Measurements from ENCODE around the gene KCNQ1OT1. TPM values are rescaled to one million over a fixed set of nuclear protein-coding genes. Genes with fewer than 3 reads are reported as not detected.

The KCNQ1OT1 gene
- polyA plus RNA-seq, 1 of the 3 experiments (the other 2 are of a cell fraction): 0.03 TPM

DNA sequence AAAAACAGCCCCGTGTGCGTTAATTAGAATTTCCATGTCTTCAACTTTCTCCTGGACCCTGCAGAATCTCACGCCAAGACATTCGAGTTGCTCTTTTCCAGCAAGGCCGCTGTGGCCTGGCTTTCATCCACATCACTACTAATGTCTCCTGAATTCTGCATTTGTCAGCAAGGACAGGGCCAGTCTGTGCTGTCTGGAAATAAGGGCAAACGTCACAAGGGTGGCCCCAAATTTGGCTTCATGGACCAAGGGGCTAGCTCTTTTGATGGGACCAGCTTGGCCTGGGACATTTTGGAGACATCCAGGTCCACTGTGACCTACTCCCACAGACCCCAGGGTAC is 33.4 kb downstream of the KCNQ1OT1 start (continued):
- TF ChIP-seq, protein P1, sequence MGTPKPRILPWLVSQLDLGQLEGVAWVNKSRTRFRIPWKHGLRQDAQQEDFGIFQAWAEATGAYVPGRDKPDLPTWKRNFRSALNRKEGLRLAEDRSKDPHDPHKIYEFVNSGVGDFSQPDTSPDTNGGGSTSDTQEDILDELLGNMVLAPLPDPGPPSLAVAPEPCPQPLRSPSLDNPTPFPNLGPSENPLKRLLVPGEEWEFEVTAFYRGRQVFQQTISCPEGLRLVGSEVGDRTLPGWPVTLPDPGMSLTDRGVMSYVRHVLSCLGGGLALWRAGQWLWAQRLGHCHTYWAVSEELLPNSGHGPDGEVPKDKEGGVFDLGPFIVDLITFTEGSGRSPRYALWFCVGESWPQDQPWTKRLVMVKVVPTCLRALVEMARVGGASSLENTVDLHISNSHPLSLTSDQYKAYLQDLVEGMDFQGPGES (IDR thresholded peaks at IDR 0.05; ENCODE audit: low read depth, low read length): no peak
- TF ChIP-seq POLR2AphosphoS5 (IDR thresholded peaks at IDR 0.05; ENCODE audit: low read depth, low read length): no peak
- TF ChIP-seq, protein P2, sequence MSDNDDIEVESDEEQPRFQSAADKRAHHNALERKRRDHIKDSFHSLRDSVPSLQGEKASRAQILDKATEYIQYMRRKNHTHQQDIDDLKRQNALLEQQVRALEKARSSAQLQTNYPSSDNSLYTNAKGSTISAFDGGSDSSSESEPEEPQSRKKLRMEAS (IDR thresholded peaks at IDR 0.05; ENCODE audit: low read depth): no peak

DNA sequence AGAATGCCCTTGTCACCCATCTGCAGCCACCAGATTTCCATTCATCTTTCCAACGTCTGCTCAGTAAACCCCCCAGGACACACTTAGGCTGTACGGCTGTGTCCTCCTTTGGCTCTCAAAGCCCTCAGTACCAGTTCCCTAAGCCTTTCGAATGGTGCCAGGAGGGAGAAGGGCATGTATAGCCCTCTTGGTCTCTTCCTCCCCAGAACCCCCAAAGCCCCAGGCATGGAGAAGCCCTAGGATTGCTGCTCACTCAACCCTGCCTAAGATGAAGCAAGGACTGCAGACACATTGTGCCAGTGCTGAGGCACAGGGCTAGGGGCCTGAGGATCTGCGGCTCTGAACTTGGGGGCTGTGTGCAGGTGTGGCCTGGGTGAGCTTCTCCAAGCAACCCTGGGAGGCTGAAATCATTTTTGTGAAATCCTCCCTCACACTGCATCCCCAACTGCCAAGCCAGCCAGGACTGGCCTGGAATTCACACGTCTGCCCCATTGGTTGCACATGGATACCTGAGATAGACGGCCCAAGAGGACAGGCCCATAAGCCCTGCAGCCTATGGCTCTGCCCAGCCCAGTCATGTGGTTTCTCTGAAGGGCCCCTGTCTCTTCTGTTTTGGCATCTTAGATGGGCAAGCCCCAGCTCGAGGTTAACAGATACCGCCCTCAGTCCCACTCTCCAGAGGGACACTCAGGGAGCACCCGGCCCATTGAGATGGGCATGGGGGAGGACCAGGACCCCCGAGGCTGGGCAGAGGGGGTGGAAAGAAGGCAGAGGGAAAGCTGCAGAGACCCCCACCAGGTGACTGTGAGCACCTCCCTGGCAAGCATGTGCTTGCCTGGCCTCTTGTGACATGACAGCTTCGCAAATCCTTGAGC is 34.0 kb downstream of the KCNQ1OT1 start:
- Histone ChIP-seq H3K27ac (ENCODE audit: low read depth in 2 of 2, low read length in 1 of 2) (no peak overlapping the region), H3K9me2 (no peaks in the 10 kb centered on the region), H2AFZ (ENCODE audit: low read depth) (no peak overlapping the region), H3K4me2 (no peak overlapping the region), H3K36me3 (replicated peaks in 1 of 2; ENCODE audit: control insufficient read depth in 1 of 2, insufficient read depth in 2 of 2, low read length in 1 of 2) (no peaks in the 10 kb centered on the region), H3F3A (replicated peaks; ENCODE audit: insufficient read depth) (no peaks in the 10 kb centered on the region), H4K20me1 (ENCODE audit: insufficient read depth) (no peaks in the 10 kb centered on the region), H3K9me3 (0 out of 2 replicates have a peak, but pooled peaks cover 4% of the 10 kb centered on the region), H3K27me3 (ENCODE audit: insufficient read depth) (no peaks in the 10 kb centered on the region), H3K4me3 (ENCODE audit: low read depth in 2 of 2, low read length in 1 of 2) (no peak overlapping the region), H3K4me1 (ENCODE audit: control insufficient read depth in 1 of 2, insufficient read depth in 2 of 2, low read depth in 1 of 2, low read length in 1 of 2) (peaks cover 0 to 28% of the 10 kb centered on the region in 2 experiments; a peak in 1 of 4 replicates), H3K79me2 (ENCODE audit: insufficient read depth) (no peaks in the 10 kb centered on the region), H3K9ac (no peak overlapping the region)
- DNase-seq: no peak
- 65% methylated on average over 9 of the region's 11 CpGs for WGBS (ENCODE audit: low lambda C conversion rate)
- ChIA-PET POLR2A (no interaction called here), CTCF (interaction anchor here (1.2 kb wide), 1 partner anchor 134 kb away, joined by 7 read pairs; no protein-coding TSS in a partner anchor)
- TF ChIP-seq FOXM1 (IDR thresholded peaks at IDR 0.05; ENCODE audit: low read depth): no peak
- no peak for TF ChIP-seq SIN3A (IDR thresholded peaks at IDR 0.05; ENCODE audit: borderline replicate concordance, low read depth, low read length)
- no peak for TF ChIP-seq FOSL2 (IDR thresholded peaks at IDR 0.05; ENCODE audit: borderline replicate concordance, low read depth)
- no peak for TF ChIP-seq GATA2 (CRISPR knock-in tag; IDR thresholded peaks at IDR 0.05)
- no peak for TF ChIP-seq RXRA (IDR thresholded peaks at IDR 0.05; ENCODE audit: borderline replicate concordance, low read depth)
- TF ChIP-seq, protein P3, sequence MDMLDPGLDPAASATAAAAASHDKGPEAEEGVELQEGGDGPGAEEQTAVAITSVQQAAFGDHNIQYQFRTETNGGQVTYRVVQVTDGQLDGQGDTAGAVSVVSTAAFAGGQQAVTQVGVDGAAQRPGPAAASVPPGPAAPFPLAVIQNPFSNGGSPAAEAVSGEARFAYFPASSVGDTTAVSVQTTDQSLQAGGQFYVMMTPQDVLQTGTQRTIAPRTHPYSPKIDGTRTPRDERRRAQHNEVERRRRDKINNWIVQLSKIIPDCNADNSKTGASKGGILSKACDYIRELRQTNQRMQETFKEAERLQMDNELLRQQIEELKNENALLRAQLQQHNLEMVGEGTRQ (IDR thresholded peaks at IDR 0.05; ENCODE audit: borderline replicate concordance, low read depth, low read length): no peak

DNA sequence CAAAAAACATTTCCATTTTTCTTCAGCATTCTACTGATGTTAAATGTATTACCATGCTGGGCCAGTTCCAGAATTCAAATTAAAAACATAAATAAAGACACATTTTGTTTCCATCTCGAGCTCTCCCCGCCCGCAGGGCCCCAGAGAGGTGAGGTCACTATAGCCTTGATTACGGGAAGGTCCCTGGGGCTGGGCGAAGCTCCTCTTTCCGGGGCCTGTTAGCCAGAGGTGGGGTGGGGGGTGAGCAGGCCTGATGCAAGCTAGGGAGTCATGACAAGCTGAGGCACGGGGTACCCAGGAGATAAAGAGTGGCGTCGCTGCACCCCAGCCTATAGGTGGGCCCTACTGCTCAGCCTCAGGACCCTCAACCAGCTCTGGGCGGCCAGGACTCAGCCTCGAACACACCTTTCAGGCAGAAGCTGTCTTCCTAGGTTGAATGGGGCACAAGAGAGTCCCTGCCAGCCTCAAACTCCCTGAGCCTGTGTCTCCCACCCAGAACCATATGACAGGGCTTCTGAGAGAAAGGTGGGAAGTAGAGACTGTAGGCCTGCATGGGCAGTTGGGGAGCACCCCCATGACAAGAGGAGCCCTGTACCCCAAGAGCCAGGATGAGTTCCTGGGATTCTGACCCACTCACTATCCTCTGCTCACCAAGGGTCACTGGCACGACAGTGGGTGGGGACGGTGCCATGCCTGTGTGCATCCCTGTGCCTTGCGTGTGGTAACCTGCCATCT is 34.8 kb downstream of the KCNQ1OT1 start:
- 76% methylated on average over 9 of the region's 14 CpGs for WGBS (ENCODE audit: low lambda C conversion rate)

More for the DNA sequence above, 34.8 kb downstream of the KCNQ1OT1 start:
- no peak overlapping the region for H2AFZ ChIP-seq (ENCODE audit: low read depth)
- DNase-seq: no peak
- no peaks in the 10 kb centered on the region for H4K20me1 ChIP-seq (ENCODE audit: insufficient read depth)
- H3K4me1 ChIP-seq (ENCODE audit: control insufficient read depth in 1 of 2, insufficient read depth in 2 of 2, low read depth in 1 of 2, low read length in 1 of 2): peaks cover 0 to 20% of the 10 kb centered on the region in 2 experiments; a peak in 1 of 4 replicates
- TF ChIP-seq RXRA (IDR thresholded peaks at IDR 0.05; ENCODE audit: borderline replicate concordance, low read depth) (no peak), FOXM1 (IDR thresholded peaks at IDR 0.05; ENCODE audit: low read depth) (no peak), TCF12 (IDR thresholded peaks at IDR 0.05) (no peak), EP300 (IDR thresholded peaks at IDR 0.05; ENCODE audit: borderline replicate concordance in 1 of 2, low read depth in 1 of 2, low read length in 1 of 2) (no peak), RCOR1 (IDR thresholded peaks at IDR 0.05; ENCODE audit: low read length) (no peak), YY1 (IDR thresholded peaks at IDR 0.05; ENCODE audit: low read depth) (no peak), MXI1 (IDR thresholded peaks at IDR 0.05; ENCODE audit: low read depth, low read length) (no peak), SIN3A (IDR thresholded peaks at IDR 0.05; ENCODE audit: borderline replicate concordance, low read depth, low read length) (no peak), MEF2A (IDR thresholded peaks at IDR 0.05; ENCODE audit: borderline replicate concordance, low read depth) (no peak), FOXJ3 (CRISPR knock-in tag; IDR thresholded peaks at IDR 0.05) (no peak), EZH2phosphoT487 (IDR thresholded peaks at IDR 0.05; ENCODE audit: borderline replicate concordance, low read depth) (no peak), ELF1 (IDR thresholded peaks at IDR 0.05) (no peak)
- TF ChIP-seq, protein P4, sequence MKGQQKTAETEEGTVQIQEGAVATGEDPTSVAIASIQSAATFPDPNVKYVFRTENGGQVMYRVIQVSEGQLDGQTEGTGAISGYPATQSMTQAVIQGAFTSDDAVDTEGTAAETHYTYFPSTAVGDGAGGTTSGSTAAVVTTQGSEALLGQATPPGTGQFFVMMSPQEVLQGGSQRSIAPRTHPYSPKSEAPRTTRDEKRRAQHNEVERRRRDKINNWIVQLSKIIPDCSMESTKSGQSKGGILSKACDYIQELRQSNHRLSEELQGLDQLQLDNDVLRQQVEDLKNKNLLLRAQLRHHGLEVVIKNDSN (IDR thresholded peaks at IDR 0.05; ENCODE audit: borderline replicate concordance, low read depth): no peak
- TF ChIP-seq, protein P3 (IDR thresholded peaks at IDR 0.05; ENCODE audit: borderline replicate concordance, low read depth, low read length): no peak
- no peaks in the 10 kb centered on the region for H3K36me3 ChIP-seq (replicated peaks in 1 of 2; ENCODE audit: control insufficient read depth in 1 of 2, insufficient read depth in 2 of 2, low read length in 1 of 2)
- no peaks in the 10 kb centered on the region for H3F3A ChIP-seq (replicated peaks; ENCODE audit: insufficient read depth)
- no peaks in the 10 kb centered on the region for H3K9me2 ChIP-seq
- no peak overlapping the region for H3K9ac ChIP-seq
- no peak overlapping the region for H3K4me2 ChIP-seq
- ChIA-PET CTCF (interaction anchor here (0.6 kb wide), 1 partner anchor 255 kb away, joined by 3 read pairs; no protein-coding TSS in a partner anchor), POLR2A (interaction anchor here (1.6 kb wide), 1 partner anchor 10 kb away, joined by 4 read pairs; no protein-coding TSS in a partner anchor)
- 0 out of 2 replicates have a peak, but pooled peaks cover 4% of the 10 kb centered on the region for H3K9me3 ChIP-seq
- no peaks in the 10 kb centered on the region for H3K79me2 ChIP-seq (ENCODE audit: insufficient read depth)
- H3K27me3 ChIP-seq (ENCODE audit: insufficient read depth): no peaks in the 10 kb centered on the region
- no peak overlapping the region for H3K4me3 ChIP-seq (ENCODE audit: low read depth in 2 of 2, low read length in 1 of 2)
- H3K27ac ChIP-seq (ENCODE audit: low read depth in 2 of 2, low read length in 1 of 2): no peak overlapping the region

All from SK-N-SH (cell line).